G401.6 (cell line): ENCODE data around the gene ESRRB.
"Not testable (repeated sequence)": the region's sequence is repeated elsewhere in the genome, so short reads cannot be mapped to it uniquely, and the experiment has no call there.

ENCODE experiments used
- FAIRE-seq: peaks from 2 replicates; lab custom pipeline; 2012; peaks lifted over from hg19 to GRCh38; lab: Jason Lieb, UNC

ESRRB gene

GRCh38 chr14:76497550-76498462 lies 121.9 kb downstream of the ESRRB start:
- FAIRE-seq: no peak

- FAIRE-seq: no peak
Measured at GRCh38 chr14:76498463-76498935, 122.6 kb downstream of the ESRRB start.

- FAIRE-seq: no peak
Measured at GRCh38 chr14:76498976-76499375, 123.0 kb downstream of the ESRRB start.

- no peak for FAIRE-seq
Measured at GRCh38 chr14:76499399-76499798, 123.5 kb downstream of the ESRRB start.

- no peak for FAIRE-seq
Measured at GRCh38 chr14:76500011-76500410, 124.1 kb downstream of the ESRRB start.

- FAIRE-seq: no peak
Measured at GRCh38 chr14:76500480-76500879, 124.5 kb downstream of the ESRRB start.

GRCh38 chr14:76501156-76501720 lies 125.3 kb downstream of the ESRRB start:
- FAIRE-seq: no peak

GRCh38 chr14:76502219-76502618 lies 126.3 kb downstream of the ESRRB start:
- no peak for FAIRE-seq

GRCh38 chr14:76502638-76503037 lies 126.7 kb downstream of the ESRRB start:
- FAIRE-seq: no peak

- FAIRE-seq: no peak
Measured at GRCh38 chr14:76509311-76509710, 133.4 kb downstream of the ESRRB start.

GRCh38 chr14:76510181-76510580 lies 134.2 kb downstream of the ESRRB start:
- FAIRE-seq: no peak

GRCh38 chr14:76514213-76514998 lies 138.5 kb downstream of the ESRRB start:
- no peak for FAIRE-seq

GRCh38 chr14:76516884-76517283 lies 140.9 kb downstream of the ESRRB start:
- FAIRE-seq: no peak

GRCh38 chr14:76518366-76518765 lies 142.4 kb downstream of the ESRRB start:
- no peak for FAIRE-seq

GRCh38 chr14:76525106-76525821 lies 149.3 kb downstream of the ESRRB start:
- no peak for FAIRE-seq

- no peak for FAIRE-seq
Measured at GRCh38 chr14:76531085-76531484, 155.1 kb downstream of the ESRRB start.

- no peak for FAIRE-seq
Measured at GRCh38 chr14:76531821-76532318, 155.9 kb downstream of the ESRRB start.

- FAIRE-seq: not testable (repeated sequence)
Measured at GRCh38 chr14:76536636-76537035, 160.7 kb downstream of the ESRRB start.

GRCh38 chr14:76537906-76538647 lies 162.1 kb downstream of the ESRRB start:
- no peak for FAIRE-seq

- FAIRE-seq: no peak
Measured at GRCh38 chr14:76538648-76539008, 162.7 kb downstream of the ESRRB start.

GRCh38 chr14:76539130-76539529 lies 163.2 kb downstream of the ESRRB start:
- no peak for FAIRE-seq
